Embryonic facial prominence (tissue), 1 donor: ENCODE data around the gene HSPB2.
"Not testable (repeated sequence)": the region's sequence is repeated elsewhere in the genome, so short reads cannot be mapped to it uniquely, and the experiment has no call there.

Experiments
- DNase-seq: peaks from one replicate; pipeline ENCODE4 v3.0.0-alpha.2; 2016; ENCODE audit errors: extremely low spot score

HSPB2 gene

GRCh38 chr11:111913997-111914396 lies 1.5 kb downstream of the HSPB2 start:
- DNase-seq, result peak; percentile 50

- no peak for DNase-seq
These were observed 4.2 kb downstream of the HSPB2 start for GRCh38 chr11:111916768-111917167.

- no peak for DNase-seq
These were observed 4.8 kb downstream of the HSPB2 start for GRCh38 chr11:111917312-111917711.

GRCh38 chr11:111917788-111918187 lies 5.3 kb downstream of the HSPB2 start:
- no peak for DNase-seq

GRCh38 chr11:111918390-111919256 lies 6.1 kb downstream of the HSPB2 start, which contains the start of gene C11orf52:
C11orf52 (plus strand) TSS chr11:111918913; CDS start chr11:111918973, 60 bp downstream.
- no peak for DNase-seq

GRCh38 chr11:111920908-111921307 lies 8.4 kb downstream of the HSPB2 start:
- DNase-seq, result no peak

- DNase-seq, result no peak
These were observed 9.2 kb downstream of the HSPB2 start for GRCh38 chr11:111921541-111922230.

- DNase-seq, result no peak
These were observed 10.3 kb downstream of the HSPB2 start for GRCh38 chr11:111922803-111923202.

GRCh38 chr11:111923351-111923788 lies 10.8 kb downstream of the HSPB2 start:
- no peak for DNase-seq

- no peak for DNase-seq
These were observed 11.4 kb downstream of the HSPB2 start for GRCh38 chr11:111923951-111924350.

- DNase-seq, result no peak
These were observed 13.4 kb downstream of the HSPB2 start for GRCh38 chr11:111925953-111926352.

- DNase-seq, result peak; percentile 89
These were observed 14.2 kb downstream of the HSPB2 start for GRCh38 chr11:111926505-111927391.

- no peak for DNase-seq
These were observed 17.9 kb downstream of the HSPB2 start for GRCh38 chr11:111930472-111930871.

GRCh38 chr11:111932611-111932950 lies 20.0 kb downstream of the HSPB2 start:
- no peak for DNase-seq

GRCh38 chr11:111933176-111933575 lies 20.6 kb downstream of the HSPB2 start:
- DNase-seq, result not testable (repeated sequence)

- DNase-seq, result no peak
These were observed 21.3 kb downstream of the HSPB2 start for GRCh38 chr11:111933872-111934271.

GRCh38 chr11:111934306-111934705 lies 21.8 kb downstream of the HSPB2 start:
- DNase-seq, result no peak

- no peak for DNase-seq
These were observed 22.9 kb downstream of the HSPB2 start for GRCh38 chr11:111935317-111936039.

GRCh38 chr11:111936040-111936540 lies 23.6 kb downstream of the HSPB2 start:
- DNase-seq, result no peak

GRCh38 chr11:111937461-111937769 lies 24.9 kb downstream of the HSPB2 start:
- DNase-seq, result no peak

- DNase-seq, result no peak
These were observed 25.3 kb downstream of the HSPB2 start for GRCh38 chr11:111937844-111938243.
